HG02571 (cell line): Measurements from ENCODE around the gene SPATS2L.

Experiments used
- ATAC-seq: cut with Tn5 transposase; IDR thresholded peaks from one replicate; pipeline ENCODE4 v1.9.1; 2021; ENCODE audit warnings: mild to moderate bottlenecking, moderate library complexity; ENCODE audit not compliant: unreplicated experiment

The SPATS2L gene

GRCh38 chr2:200405599-200406298, 99.3 kb downstream of the SPATS2L start:
- no peak for ATAC-seq

- ATAC-seq: no peak
Observed at GRCh38 chr2:200406379-200406778, 99.9 kb downstream of the SPATS2L start.

- no peak for ATAC-seq
Observed at GRCh38 chr2:200408428-200409316, 102.2 kb downstream of the SPATS2L start.

- no peak for ATAC-seq
Observed at GRCh38 chr2:200411831-200412230, 105.3 kb downstream of the SPATS2L start.

- no peak for ATAC-seq
Observed at GRCh38 chr2:200414367-200414766, 107.9 kb downstream of the SPATS2L start.

GRCh38 chr2:200415455-200415854, 109.0 kb downstream of the SPATS2L start:
- no peak for ATAC-seq

- no peak for ATAC-seq
Observed at GRCh38 chr2:200416878-200417277, 110.4 kb downstream of the SPATS2L start.

GRCh38 chr2:200417366-200417765, 110.9 kb downstream of the SPATS2L start:
- no peak for ATAC-seq

GRCh38 chr2:200418399-200418798, 111.9 kb downstream of the SPATS2L start:
- ATAC-seq: no peak

GRCh38 chr2:200419325-200419724, 112.8 kb downstream of the SPATS2L start:
- ATAC-seq: no peak

GRCh38 chr2:200421270-200421669, 114.8 kb downstream of the SPATS2L start:
- no peak for ATAC-seq

GRCh38 chr2:200422071-200422470, 115.6 kb downstream of the SPATS2L start:
- no peak for ATAC-seq

GRCh38 chr2:200422532-200423261, 116.2 kb downstream of the SPATS2L start:
- no peak for ATAC-seq

- ATAC-seq: no peak
Observed at GRCh38 chr2:200423541-200423940, 117.0 kb downstream of the SPATS2L start.

- no peak for ATAC-seq
Observed at GRCh38 chr2:200425026-200425821, 118.7 kb downstream of the SPATS2L start.

- no peak for ATAC-seq
Observed at GRCh38 chr2:200426754-200427153, 120.3 kb downstream of the SPATS2L start.

GRCh38 chr2:200428961-200429665, 122.6 kb downstream of the SPATS2L start:
- ATAC-seq: peak; percentile 85

GRCh38 chr2:200430017-200430416, 123.5 kb downstream of the SPATS2L start:
- ATAC-seq: no peak

GRCh38 chr2:200431996-200432705, 125.7 kb downstream of the SPATS2L start:
- ATAC-seq: no peak
